ENCODE data around the gene COX7B. TPM values are rescaled to one million over a fixed set of nuclear protein-coding genes. Genes with fewer than 3 reads are reported as not detected.
A peak's percentile ranks its signal among the peaks of the same experiment; 100 is the strongest.

COX7B gene
- total RNA-seq, 1 experiment from 2014 or later, result 245 TPM

DNA sequence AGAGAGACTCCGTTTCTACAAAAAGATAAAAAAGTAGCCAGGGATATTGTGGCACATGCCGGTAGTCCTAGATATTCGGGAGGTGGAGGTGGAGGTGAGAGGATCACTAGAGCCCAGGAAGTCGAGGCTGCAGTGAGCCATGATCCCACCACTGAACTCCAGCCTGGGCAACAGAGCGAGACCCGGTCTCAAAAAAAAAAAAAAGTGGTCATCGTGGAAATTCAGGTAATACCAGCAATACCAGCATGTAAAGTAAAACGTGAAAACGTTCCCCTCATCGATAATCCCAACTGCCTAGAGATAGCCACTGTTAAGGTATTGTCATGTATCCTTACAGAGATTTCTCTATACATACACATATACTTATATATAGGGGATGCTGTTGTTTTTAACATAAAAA is 5.6 kb upstream of the COX7B start:
- intact Hi-C loops (cut with micrococcal nuclease), result no loop called here
- H3K4me1 Mint-ChIP-seq (ENCODE audit: insufficient read depth, unreplicated experiment), result no peaks in the 10 kb centered on the region
- TF ChIP-seq, protein P1, sequence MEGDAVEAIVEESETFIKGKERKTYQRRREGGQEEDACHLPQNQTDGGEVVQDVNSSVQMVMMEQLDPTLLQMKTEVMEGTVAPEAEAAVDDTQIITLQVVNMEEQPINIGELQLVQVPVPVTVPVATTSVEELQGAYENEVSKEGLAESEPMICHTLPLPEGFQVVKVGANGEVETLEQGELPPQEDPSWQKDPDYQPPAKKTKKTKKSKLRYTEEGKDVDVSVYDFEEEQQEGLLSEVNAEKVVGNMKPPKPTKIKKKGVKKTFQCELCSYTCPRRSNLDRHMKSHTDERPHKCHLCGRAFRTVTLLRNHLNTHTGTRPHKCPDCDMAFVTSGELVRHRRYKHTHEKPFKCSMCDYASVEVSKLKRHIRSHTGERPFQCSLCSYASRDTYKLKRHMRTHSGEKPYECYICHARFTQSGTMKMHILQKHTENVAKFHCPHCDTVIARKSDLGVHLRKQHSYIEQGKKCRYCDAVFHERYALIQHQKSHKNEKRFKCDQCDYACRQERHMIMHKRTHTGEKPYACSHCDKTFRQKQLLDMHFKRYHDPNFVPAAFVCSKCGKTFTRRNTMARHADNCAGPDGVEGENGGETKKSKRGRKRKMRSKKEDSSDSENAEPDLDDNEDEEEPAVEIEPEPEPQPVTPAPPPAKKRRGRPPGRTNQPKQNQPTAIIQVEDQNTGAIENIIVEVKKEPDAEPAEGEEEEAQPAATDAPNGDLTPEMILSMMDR (IDR thresholded peaks at IDR 0.05; ENCODE audit: unreplicated experiment), result no peak
- DNase-seq (ENCODE audit: unreplicated experiment), result no peak
- no peaks in the 10 kb centered on the region for H3K36me3 Mint-ChIP-seq (ENCODE audit: insufficient read depth, unreplicated experiment)
- ChIA-PET POLR2A (interaction anchor here (0.7 to 3.8 kb wide), 4 partner anchors 17 to 215 kb away, joined by 3 to 40 read pairs (median 4); partner anchors contain the start of gene ATP7A), CTCF (interaction anchor here (0.6 to 1.3 kb wide), 3 partner anchors 132 to 199 kb away, joined by 3 to 4 read pairs (median 4); no protein-coding TSS in a partner anchor)
- H3K27ac Mint-ChIP-seq (ENCODE audit: low read depth, unreplicated experiment), result no peak overlapping the region
- H3K27me3 Mint-ChIP-seq (ENCODE audit: insufficient read depth, unreplicated experiment), result no peaks in the 10 kb centered on the region
- BruUV-seq (replicated peaks), result no TSS peak
- H3K4me3 Mint-ChIP-seq (ENCODE audit: unreplicated experiment), result peak overlapping the region; percentile 90
- no peaks in the 10 kb centered on the region for H3K9me3 Mint-ChIP-seq (ENCODE audit: unreplicated experiment)

DNA sequence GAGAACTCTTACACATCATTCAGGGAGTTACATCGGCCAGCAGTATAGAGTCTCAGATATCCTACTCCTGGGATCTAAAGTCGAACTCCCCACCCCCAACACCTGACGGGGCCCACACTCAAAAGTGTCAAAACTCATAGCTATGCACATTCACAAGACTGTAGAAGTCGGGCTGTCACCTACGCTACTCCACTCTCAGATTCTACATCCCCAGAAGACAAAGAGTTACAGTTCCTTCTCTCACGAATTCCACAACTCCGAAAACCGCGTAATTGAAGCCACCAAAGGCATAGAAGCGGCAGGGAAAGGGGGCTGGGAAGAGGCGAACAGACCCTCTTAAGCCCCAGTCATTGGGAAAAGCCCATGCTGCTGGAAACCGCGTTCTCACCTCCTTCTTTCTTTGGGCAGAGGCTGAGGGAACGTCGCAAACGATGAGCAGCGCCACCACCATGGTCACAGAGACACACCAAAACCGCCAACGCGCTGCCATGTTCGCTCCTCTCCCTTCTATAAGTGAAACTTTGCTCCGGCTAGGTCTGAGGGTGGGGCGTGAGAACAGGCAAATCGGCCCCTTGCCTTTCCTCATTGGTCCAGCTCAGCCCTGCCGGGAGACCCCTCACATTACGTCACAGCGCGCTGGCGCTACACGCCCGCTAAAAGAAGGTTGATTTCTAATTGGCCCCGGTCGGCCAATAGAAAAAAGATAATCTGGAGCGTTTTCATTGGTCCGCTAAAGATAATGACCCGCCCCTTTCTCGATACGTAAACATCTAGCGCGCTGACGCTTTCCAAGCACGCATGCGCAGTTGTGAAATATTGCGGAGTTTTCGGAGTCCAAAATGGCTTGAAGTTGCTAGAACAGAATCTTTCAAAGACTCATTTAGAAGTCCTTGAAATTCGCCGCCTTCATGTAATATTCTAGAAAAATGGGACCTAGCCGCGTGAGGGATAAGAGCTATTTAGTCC is 4.1 kb upstream of the COX7B start, which contains the start of gene MAGT1:
Gene MAGT1 (minus strand): TSS at position 515 of the 966 bp plus-strand sequence. CDS start 25 bp downstream, at position 490.
- TSS peak; percentile 71 for BruUV-seq (replicated peaks)
- DNase-seq (ENCODE audit: unreplicated experiment), result peak; percentile 95
- H3K36me3 Mint-ChIP-seq (ENCODE audit: insufficient read depth, unreplicated experiment), result peaks cover under 1% of the 10 kb centered on the region
- ChIA-PET POLR2A (interaction anchor here (0.6 to 3.8 kb wide), 22 partner anchors 10 to 1629 kb away, joined by 3 to 40 read pairs (median 3); partner anchors contain the start of genes ATP7A, ATRX and PGK1), CTCF (interaction anchor here (0.8 to 1.3 kb wide), 4 partner anchors 130 to 134 kb away, joined by 3 to 5 read pairs (median 4); no protein-coding TSS in a partner anchor)
- intact Hi-C loops (cut with micrococcal nuclease), result no loop called here
- peak within 1 kb of the TSS; percentile 90 for H3K4me3 Mint-ChIP-seq (ENCODE audit: unreplicated experiment)
- no peaks in the 10 kb centered on the region for H3K27me3 Mint-ChIP-seq (ENCODE audit: insufficient read depth, unreplicated experiment)
- H3K4me1 Mint-ChIP-seq (ENCODE audit: insufficient read depth, unreplicated experiment), result no peaks in the 10 kb centered on the region
- H3K9me3 Mint-ChIP-seq (ENCODE audit: unreplicated experiment), result no peaks in the 10 kb centered on the region
- TF ChIP-seq, protein P1 (IDR thresholded peaks at IDR 0.05; ENCODE audit: unreplicated experiment), result no peak
- peak within 1 kb of the TSS; percentile 99 for H3K27ac Mint-ChIP-seq (ENCODE audit: low read depth, unreplicated experiment)

DNA sequence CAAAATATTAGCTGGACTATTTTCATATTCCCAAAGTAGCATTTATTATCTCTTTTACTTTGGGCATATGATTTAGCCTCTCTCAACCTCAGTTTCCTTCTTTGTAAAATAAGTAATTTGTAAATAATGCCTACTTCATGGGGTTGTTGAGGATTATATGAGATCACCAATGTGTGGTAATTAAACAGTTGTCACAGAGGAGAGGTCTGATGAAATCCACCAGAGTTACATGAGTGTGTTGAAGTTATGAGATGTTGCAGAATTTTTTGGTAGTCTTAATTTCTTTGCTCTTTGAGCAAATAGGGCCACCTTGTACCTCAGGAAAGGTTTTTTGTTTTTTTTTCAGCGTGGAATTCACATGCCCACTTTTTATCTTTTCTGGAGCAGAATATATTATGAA is 1.4 kb downstream of the COX7B start:
- peak; percentile 27 for DNase-seq (ENCODE audit: unreplicated experiment)
- BruUV-seq (replicated peaks), result no TSS peak
- H3K4me1 Mint-ChIP-seq (ENCODE audit: insufficient read depth, unreplicated experiment), result peaks cover 4% of the 10 kb centered on the region
- H3K27me3 Mint-ChIP-seq (ENCODE audit: insufficient read depth, unreplicated experiment), result no peaks in the 10 kb centered on the region
- H3K27ac Mint-ChIP-seq (ENCODE audit: low read depth, unreplicated experiment), result peak overlapping the region; percentile 98
- H3K36me3 Mint-ChIP-seq (ENCODE audit: insufficient read depth, unreplicated experiment), result peaks cover 48% of the 10 kb centered on the region
- TF ChIP-seq, protein P1 (IDR thresholded peaks at IDR 0.05; ENCODE audit: unreplicated experiment), result no peak
- no peaks in the 10 kb centered on the region for H3K9me3 Mint-ChIP-seq (ENCODE audit: unreplicated experiment)
- CTCF ChIA-PET, result interaction anchor here (0.6 to 2.4 kb wide), 6 partner anchors 10 to 210 kb away, joined by 3 to 11 read pairs (median 5); partner anchors contain the start of genes ATP7A and PGK1
- H3K4me3 Mint-ChIP-seq (ENCODE audit: unreplicated experiment), result peak overlapping the region; percentile 91
- intact Hi-C loops (cut with micrococcal nuclease), result no loop called here
- POLR2A ChIA-PET, result interaction anchor here (2.8 to 3.1 kb wide), 2 partner anchors 10 to 204 kb away, joined by 15 to 77 read pairs; partner anchors contain the start of genes ATP7A and PGK1

DNA sequence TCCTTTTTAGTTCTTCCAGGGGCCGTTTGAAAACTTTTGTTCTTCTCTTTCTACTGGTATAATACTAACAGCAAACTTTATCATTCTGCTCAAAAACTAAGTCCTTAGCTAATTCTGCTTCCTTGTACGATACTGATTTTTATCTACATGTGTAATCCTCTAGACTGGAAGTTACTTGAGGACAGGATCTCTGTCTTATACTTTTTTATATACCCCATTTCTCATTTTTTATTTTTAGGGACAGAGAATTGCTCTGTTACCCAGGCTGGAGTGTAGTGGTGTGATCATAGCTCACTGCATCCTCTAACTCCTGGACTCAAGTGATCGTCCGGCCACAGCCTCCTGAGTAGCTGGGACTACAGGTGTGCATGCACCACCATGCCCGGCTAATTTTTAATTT is 2.2 kb downstream of the COX7B start:
- BruUV-seq (replicated peaks), result no TSS peak
- no peaks in the 10 kb centered on the region for H3K9me3 Mint-ChIP-seq (ENCODE audit: unreplicated experiment)
- H3K4me1 Mint-ChIP-seq (ENCODE audit: insufficient read depth, unreplicated experiment), result peaks cover 4% of the 10 kb centered on the region
- no peaks in the 10 kb centered on the region for H3K27me3 Mint-ChIP-seq (ENCODE audit: insufficient read depth, unreplicated experiment)
- no peak for DNase-seq (ENCODE audit: unreplicated experiment)
- ChIA-PET CTCF (interaction anchor here (0.5 to 2.2 kb wide), 4 partner anchors 9 to 165 kb away, joined by 3 to 7 read pairs (median 4); partner anchors contain the start of gene ATP7A), POLR2A (interaction anchor here (3.1 kb wide), 1 partner anchor 9 kb away, joined by 77 read pairs; the partner anchor contains the start of gene ATP7A)
- H3K36me3 Mint-ChIP-seq (ENCODE audit: insufficient read depth, unreplicated experiment), result peaks cover 53% of the 10 kb centered on the region
- H3K4me3 Mint-ChIP-seq (ENCODE audit: unreplicated experiment), result peak overlapping the region; percentile 91
- intact Hi-C loops (cut with micrococcal nuclease), result no loop called here
- H3K27ac Mint-ChIP-seq (ENCODE audit: low read depth, unreplicated experiment), result no peak overlapping the region
- TF ChIP-seq, protein P1 (IDR thresholded peaks at IDR 0.05; ENCODE audit: unreplicated experiment), result no peak

Measured in MCF 10A (cell line).